ENCODE data around the gene RAB9A. TPM values are rescaled to one million over a fixed set of nuclear protein-coding genes. Genes with fewer than 3 reads are reported as not detected.

RAB9A gene
- total and polyA plus RNA-seq, 4 donors, result 21.2 to 38.4 (median 22.8) TPM

DNA sequence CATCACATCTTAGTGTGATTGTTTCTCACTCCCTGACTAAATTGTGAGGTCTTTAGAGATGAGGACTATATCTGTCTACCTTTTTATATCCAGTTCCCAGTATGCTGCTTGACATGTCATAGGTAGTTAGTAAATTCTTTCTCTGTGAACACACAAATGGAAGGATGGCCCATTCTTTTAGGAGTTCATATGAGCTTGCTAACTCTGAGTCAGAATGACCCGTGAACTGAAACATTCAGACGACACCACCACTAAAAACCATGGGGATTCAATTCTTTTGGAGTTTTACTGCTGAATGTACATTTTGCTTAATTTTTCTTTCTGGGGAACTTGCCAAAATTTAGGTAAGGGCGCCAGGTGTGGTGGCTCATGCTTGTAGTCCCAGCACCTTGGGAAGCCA, 59.6 kb downstream of the RAB9A start:
- WGBS, 2 donors, result 96 to 98% methylated on average over 3 of the region's 3 CpGs
- H3K27me3 ChIP-seq (ENCODE audit: control insufficient read depth in 3 of 3, insufficient read depth in 3 of 3, low read length in 2 of 3), result peaks cover 0 to 18% (median 2%) of the 10 kb centered on the region in 3 donors
- H3K4me3 ChIP-seq, result no peak overlapping the region

DNA sequence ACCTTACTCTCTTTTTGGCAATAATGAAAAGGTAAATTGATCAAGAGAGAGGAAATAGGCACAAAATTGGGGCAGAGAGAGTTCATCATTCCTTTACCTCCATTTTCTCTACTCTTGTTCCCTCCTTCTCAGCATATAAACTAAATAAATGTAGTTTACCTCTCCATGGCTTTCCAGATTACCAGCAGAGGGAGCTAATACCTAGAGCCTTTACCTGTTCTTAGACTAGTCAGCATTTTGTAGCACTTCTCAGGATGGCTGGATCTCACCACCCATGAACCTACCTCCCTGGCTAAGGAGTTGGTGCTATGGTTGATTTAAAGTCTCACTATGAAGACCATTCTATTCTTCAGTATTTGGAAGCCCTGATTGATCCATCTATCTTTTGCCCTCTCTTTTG, 61.3 kb downstream of the RAB9A start:
- ATAC-seq (ENCODE audit: insufficient read depth, low FRiP score) (no peak), DNase-seq (peak in 1 of 3 donors; percentile 39)
- Histone ChIP-seq H3K27ac (ENCODE audit: low read depth in 1 of 2, low read length in 1 of 2) (no peak overlapping the region), H3K9me3 (ENCODE audit: control insufficient read depth in 4 of 4, insufficient read depth in 3 of 4, low read length in 3 of 4) (no peaks in the 10 kb centered on the region), H3K4me1 (ENCODE audit: control insufficient read depth in 5 of 5, insufficient read depth in 5 of 5, low read length in 5 of 5) (no peaks in the 10 kb centered on the region), H3K9ac (ENCODE audit: insufficient read depth in 1 of 2, low read length in 2 of 2) (no peak overlapping the region), H3K36me3 (ENCODE audit: control insufficient read depth in 4 of 4, insufficient read depth in 4 of 4, low read length in 4 of 4) (peaks cover 0 to 20% (median 4%) of the 10 kb centered on the region in 4 donors), H3K27me3 (ENCODE audit: control insufficient read depth in 3 of 3, insufficient read depth in 3 of 3, low read length in 2 of 3) (peaks cover 0 to 18% (median 2%) of the 10 kb centered on the region in 3 donors), H3K4me3 (no peak overlapping the region)
- TF ChIP-seq CTCF (IDR thresholded peaks at IDR 0.05; ENCODE audit: control extremely low read depth, extremely low read depth), result peak; percentile 12

More for the DNA sequence above, 59.6 kb downstream of the RAB9A start:
- Histone ChIP-seq H3K4me1 (ENCODE audit: control insufficient read depth in 5 of 5, insufficient read depth in 5 of 5, low read length in 5 of 5) (no peaks in the 10 kb centered on the region), H3K36me3 (ENCODE audit: control insufficient read depth in 4 of 4, insufficient read depth in 4 of 4, low read length in 4 of 4) (peaks cover 0 to 19% (median 6%) of the 10 kb centered on the region in 4 donors), H3K9ac (ENCODE audit: insufficient read depth in 1 of 2, low read length in 2 of 2) (no peak overlapping the region), H3K27ac (ENCODE audit: low read depth in 1 of 2, low read length in 1 of 2) (no peak overlapping the region), H3K9me3 (ENCODE audit: control insufficient read depth in 4 of 4, insufficient read depth in 3 of 4, low read length in 3 of 4) (no peaks in the 10 kb centered on the region)
- TF ChIP-seq CTCF (IDR thresholded peaks at IDR 0.05; ENCODE audit: control extremely low read depth, extremely low read depth), result no peak
- ATAC-seq (ENCODE audit: insufficient read depth, low FRiP score), result no peak
- no peak for DNase-seq

- Histone ChIP-seq H3K27me3 (ENCODE audit: control insufficient read depth in 3 of 3, insufficient read depth in 3 of 3, low read length in 2 of 3) (peaks cover 0 to 18% (median 2%) of the 10 kb centered on the region in 3 donors), H3K4me1 (ENCODE audit: control insufficient read depth in 5 of 5, insufficient read depth in 5 of 5, low read length in 5 of 5) (no peaks in the 10 kb centered on the region), H3K4me3 (no peak overlapping the region), H3K9ac (ENCODE audit: insufficient read depth in 1 of 2, low read length in 2 of 2) (no peak overlapping the region), H3K27ac (ENCODE audit: low read depth in 1 of 2, low read length in 1 of 2) (no peak overlapping the region), H3K9me3 (ENCODE audit: control insufficient read depth in 4 of 4, insufficient read depth in 3 of 4, low read length in 3 of 4) (no peaks in the 10 kb centered on the region), H3K36me3 (ENCODE audit: control insufficient read depth in 4 of 4, insufficient read depth in 4 of 4, low read length in 4 of 4) (peaks cover 0 to 24% (median 4%) of the 10 kb centered on the region in 4 donors)
- ATAC-seq (ENCODE audit: insufficient read depth, low FRiP score) (no peak), DNase-seq (no peak)
- no peak for TF ChIP-seq CTCF (IDR thresholded peaks at IDR 0.05; ENCODE audit: control extremely low read depth, extremely low read depth)
Measured at GRCh38 chrX:13750812-13751211, 61.9 kb downstream of the RAB9A start.

- TF ChIP-seq CTCF (IDR thresholded peaks at IDR 0.05; ENCODE audit: control extremely low read depth, extremely low read depth), result no peak
- Histone ChIP-seq H3K27me3 (ENCODE audit: control insufficient read depth in 3 of 3, insufficient read depth in 3 of 3, low read length in 2 of 3) (peaks cover 0 to 15% (median 2%) of the 10 kb centered on the region in 3 donors), H3K36me3 (ENCODE audit: control insufficient read depth in 4 of 4, insufficient read depth in 4 of 4, low read length in 4 of 4) (peaks cover 0 to 22% (median 6%) of the 10 kb centered on the region in 4 donors), H3K4me1 (ENCODE audit: control insufficient read depth in 5 of 5, insufficient read depth in 5 of 5, low read length in 5 of 5) (no peaks in the 10 kb centered on the region), H3K9me3 (ENCODE audit: control insufficient read depth in 4 of 4, insufficient read depth in 3 of 4, low read length in 3 of 4) (no peaks in the 10 kb centered on the region), H3K4me3 (no peak overlapping the region), H3K9ac (ENCODE audit: insufficient read depth in 1 of 2, low read length in 2 of 2) (no peak overlapping the region), H3K27ac (ENCODE audit: low read depth in 1 of 2, low read length in 1 of 2) (no peak overlapping the region)
- no peak for DNase-seq
- 77 to 84% methylated on average over 3 of the region's 3 CpGs for WGBS, 2 donors
- ATAC-seq (ENCODE audit: insufficient read depth, low FRiP score), result no peak
Measured at GRCh38 chrX:13752141-13752540, 63.2 kb downstream of the RAB9A start.
